MM.1S (cell line): ENCODE data around the gene ABCG4.

Experiments
- CTCF ChIP-seq: fragments of 300-600 bp; sonication (generic); IDR thresholded peaks from 2 replicates; pipeline ENCODE4 v1.5.1; 2016; ENCODE audit warnings: antibody characterized with exemption, low read length, mixed read lengths
- EZH2 ChIP-seq: fragments of 300-600 bp; sonication (generic); optimal IDR thresholded peaks from 2 replicates; pipeline ENCODE3; 2017; ENCODE audit warnings: low read depth, mild to moderate bottlenecking, antibody characterized with exemption, low read length, mixed read lengths

DNA sequence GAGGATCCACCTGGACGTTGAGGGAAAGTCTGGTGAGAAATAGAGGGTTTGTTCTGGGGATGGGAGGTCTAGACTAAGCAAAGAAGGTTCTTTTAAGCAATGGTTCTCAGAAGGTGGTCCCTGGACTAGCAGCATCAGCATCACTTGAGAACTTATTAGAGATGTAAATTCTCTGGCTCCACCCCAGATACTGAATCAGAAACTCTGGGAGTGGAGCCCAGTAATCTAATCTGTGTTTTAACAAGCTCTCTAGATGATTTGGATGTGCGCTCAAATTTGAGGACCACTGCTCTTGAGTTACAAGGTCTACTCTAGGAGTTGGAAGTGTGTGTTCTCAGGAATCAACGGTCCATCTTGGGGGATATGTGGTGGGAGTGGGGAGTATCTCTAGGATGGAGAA, 3.3 kb upstream of the ABCG4 start:
- TF ChIP-seq CTCF: no peak
- TF ChIP-seq EZH2: no peak
